Loucy (cell line): ENCODE measurements around the gene ALKBH6.
A peak's percentile ranks its signal among the peaks of the same experiment; 100 is the strongest.

Experiments
- H2AFZ ChIP-seq: fragments of 200-600 bp; sonication (generic); 2 replicates; pipeline ENCODE4 v1.6.0; 2016; ENCODE audit warnings: antibody characterized with exemption, mild to moderate bottlenecking, low read length, moderate library complexity
- H3F3A ChIP-seq: fragments of 200-600 bp; 2 replicates; pipeline ENCODE4 v1.6.0; 2016; ENCODE audit warnings: antibody characterized with exemption, low read depth, mild to moderate bottlenecking
- H3K27me3 ChIP-seq: fragments of 200-600 bp; sonication (generic); 2 replicates; pipeline ENCODE4 v1.6.1; 2014; ENCODE audit warnings: low read length, mild to moderate bottlenecking; ENCODE audit not compliant: insufficient read depth, poor library complexity, severe bottlenecking
- H3K36me3 ChIP-seq: fragments of 200-600 bp; sonication (generic); 2 replicates; pipeline ENCODE4 v1.6.1; 2016; ENCODE audit warnings: low read length; ENCODE audit not compliant: insufficient read depth
- H3K4me1 ChIP-seq: fragments of 200-600 bp; sonication (generic); 2 replicates; pipeline ENCODE4 v1.5.1; 2014; ENCODE audit warnings: low read length, mild to moderate bottlenecking; ENCODE audit not compliant: insufficient read depth, poor library complexity, severe bottlenecking
- H3K4me2 ChIP-seq: fragments of 200-600 bp; sonication (generic); 2 replicates; pipeline ENCODE4 v1.6.0; 2014; ENCODE audit warnings: antibody characterized with exemption, low read length, low read depth, mild to moderate bottlenecking; ENCODE audit not compliant: poor library complexity, severe bottlenecking
- H3K4me3 ChIP-seq: fragments of 200-600 bp; sonication (generic); 2 replicates; pipeline ENCODE4 v1.5.1; 2014; ENCODE audit warnings: low read length, mild to moderate bottlenecking, mixed read lengths; ENCODE audit not compliant: poor library complexity, severe bottlenecking
- H3K79me2 ChIP-seq: fragments of 200-600 bp; sonication (generic); 2 replicates; pipeline ENCODE4 v1.6.1; 2014; ENCODE audit warnings: low read length; ENCODE audit not compliant: insufficient read depth
- H3K9ac ChIP-seq: fragments of 200-600 bp; sonication (generic); 2 replicates; pipeline ENCODE4 v1.6.0; 2014; ENCODE audit warnings: mild to moderate bottlenecking, low read depth, low read length, moderate library complexity; ENCODE audit not compliant: poor library complexity, severe bottlenecking
- H3K9me2 ChIP-seq: fragments of 200-600 bp; sonication (generic); replicated peaks from 2 replicates; pipeline ENCODE4 v1.6.1; 2016; ENCODE audit warnings: low read depth, low read length, mixed read lengths
- H3K9me3 ChIP-seq: fragments of 200-600 bp; sonication (generic); 2 replicates; pipeline ENCODE4 v1.6.1; 2014; ENCODE audit warnings: mild to moderate bottlenecking, antibody characterized with exemption, low read length, low read depth; ENCODE audit not compliant: insufficient read depth
- H4K20me1 ChIP-seq: fragments of 200-600 bp; sonication (generic); 2 replicates; pipeline ENCODE4 v1.6.0; 2014; ENCODE audit warnings: antibody characterized with exemption, low read length, mild to moderate bottlenecking; ENCODE audit not compliant: insufficient read depth, poor library complexity, severe bottlenecking
- EZH2phosphoT487 ChIP-seq: fragments of 200-600 bp; IDR thresholded peaks from 2 replicates; pipeline ENCODE4 v1.6.1; 2018; ENCODE audit warnings: antibody characterized with exemption, mild to moderate bottlenecking, moderate library complexity, borderline replicate concordance
- TF ChIP-seq, protein P1 (sequence below): fragments of 200-600 bp; sonication (generic); conservative IDR thresholded peaks from 2 replicates; pipeline ENCODE4 v1.5.1; 2014; ENCODE audit warnings: mild to moderate bottlenecking, antibody characterized with exemption, low read length

The ALKBH6 gene

DNA sequence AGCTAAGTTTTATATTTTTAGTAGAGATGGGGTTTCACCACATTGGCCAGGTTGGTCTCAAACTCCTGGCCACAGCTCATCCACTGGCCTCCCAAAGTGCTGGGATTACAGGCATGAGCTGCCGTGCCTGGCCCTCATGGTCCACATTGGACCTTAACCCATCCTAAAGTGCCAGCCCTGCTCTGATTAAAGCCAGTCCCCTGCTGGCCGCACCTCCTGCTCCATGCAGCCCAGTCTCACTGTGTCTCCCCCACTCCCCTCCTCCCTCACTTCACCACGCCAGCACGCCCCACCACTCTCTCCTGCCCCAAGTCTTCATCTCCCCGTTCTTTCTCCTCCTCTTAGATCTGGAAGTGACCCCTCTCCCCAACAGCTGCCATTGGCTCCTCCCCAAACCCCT, 35.7 kb downstream of the ALKBH6 start:
- no peaks in the 10 kb centered on the region for H3K79me2 ChIP-seq
- no peaks in the 10 kb centered on the region for H3K27me3 ChIP-seq
- H3K9me3 ChIP-seq, result no peaks in the 10 kb centered on the region
- H3K9ac ChIP-seq, result no peak overlapping the region
- no peak overlapping the region for H3K4me3 ChIP-seq
- no peaks in the 10 kb centered on the region for H4K20me1 ChIP-seq
- no peaks in the 10 kb centered on the region for H3K9me2 ChIP-seq
- no peaks in the 10 kb centered on the region for H3F3A ChIP-seq
- no peaks in the 10 kb centered on the region for H3K36me3 ChIP-seq
- no peak overlapping the region for H2AFZ ChIP-seq
- H3K4me1 ChIP-seq, result no peaks in the 10 kb centered on the region
- TF ChIP-seq, protein P1, sequence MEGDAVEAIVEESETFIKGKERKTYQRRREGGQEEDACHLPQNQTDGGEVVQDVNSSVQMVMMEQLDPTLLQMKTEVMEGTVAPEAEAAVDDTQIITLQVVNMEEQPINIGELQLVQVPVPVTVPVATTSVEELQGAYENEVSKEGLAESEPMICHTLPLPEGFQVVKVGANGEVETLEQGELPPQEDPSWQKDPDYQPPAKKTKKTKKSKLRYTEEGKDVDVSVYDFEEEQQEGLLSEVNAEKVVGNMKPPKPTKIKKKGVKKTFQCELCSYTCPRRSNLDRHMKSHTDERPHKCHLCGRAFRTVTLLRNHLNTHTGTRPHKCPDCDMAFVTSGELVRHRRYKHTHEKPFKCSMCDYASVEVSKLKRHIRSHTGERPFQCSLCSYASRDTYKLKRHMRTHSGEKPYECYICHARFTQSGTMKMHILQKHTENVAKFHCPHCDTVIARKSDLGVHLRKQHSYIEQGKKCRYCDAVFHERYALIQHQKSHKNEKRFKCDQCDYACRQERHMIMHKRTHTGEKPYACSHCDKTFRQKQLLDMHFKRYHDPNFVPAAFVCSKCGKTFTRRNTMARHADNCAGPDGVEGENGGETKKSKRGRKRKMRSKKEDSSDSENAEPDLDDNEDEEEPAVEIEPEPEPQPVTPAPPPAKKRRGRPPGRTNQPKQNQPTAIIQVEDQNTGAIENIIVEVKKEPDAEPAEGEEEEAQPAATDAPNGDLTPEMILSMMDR, result no peak
- no peak for TF ChIP-seq EZH2phosphoT487
- no peak overlapping the region for H3K4me2 ChIP-seq

DNA sequence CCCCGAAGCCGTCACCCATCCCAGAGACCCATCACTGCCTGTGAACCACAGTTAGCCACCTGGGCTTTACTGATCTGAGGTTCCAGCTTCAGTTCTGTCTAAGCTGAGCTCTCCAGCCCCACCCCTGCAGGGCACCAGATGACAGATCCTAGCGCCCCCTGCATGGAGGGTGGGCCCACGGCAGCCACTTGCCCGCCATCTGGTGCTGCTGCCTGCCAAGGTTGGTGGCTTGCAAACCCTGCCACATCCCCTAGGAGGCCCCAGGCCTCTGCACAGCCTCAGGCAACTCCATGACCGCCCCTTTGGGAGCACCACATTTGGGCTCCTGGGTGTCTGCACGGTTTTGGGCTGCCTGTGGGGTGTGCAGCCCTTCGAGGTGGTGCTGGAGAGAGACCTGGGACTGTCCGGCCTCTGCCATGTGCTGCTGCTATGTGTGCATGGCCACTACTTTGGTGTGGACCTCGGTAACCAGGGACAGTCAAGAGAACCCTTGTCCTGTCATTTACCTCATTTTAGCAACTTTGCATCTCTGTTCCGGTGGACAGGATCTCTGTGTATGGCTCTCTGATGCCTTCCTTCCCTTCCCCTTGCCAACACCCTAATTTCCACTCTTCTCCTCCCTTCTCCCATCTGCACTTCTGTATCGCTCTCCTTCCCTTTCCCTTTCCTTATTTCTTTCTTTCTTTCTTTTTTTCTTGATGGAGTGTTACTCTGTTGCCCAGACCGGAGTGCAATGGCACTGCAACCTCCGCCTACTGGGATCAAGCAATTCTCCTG, 36.4 kb downstream of the ALKBH6 start:
- no peaks in the 10 kb centered on the region for H3K4me1 ChIP-seq
- no peaks in the 10 kb centered on the region for H3F3A ChIP-seq
- H3K79me2 ChIP-seq, result no peaks in the 10 kb centered on the region
- H3K4me2 ChIP-seq, result no peak overlapping the region
- no peaks in the 10 kb centered on the region for H3K9me2 ChIP-seq
- no peak overlapping the region for H2AFZ ChIP-seq
- no peak overlapping the region for H3K9ac ChIP-seq
- no peaks in the 10 kb centered on the region for H4K20me1 ChIP-seq
- no peaks in the 10 kb centered on the region for H3K27me3 ChIP-seq
- no peaks in the 10 kb centered on the region for H3K9me3 ChIP-seq
- H3K4me3 ChIP-seq, result no peak overlapping the region
- H3K36me3 ChIP-seq, result no peaks in the 10 kb centered on the region
- no peak for TF ChIP-seq EZH2phosphoT487
- TF ChIP-seq, protein P1, result peak; percentile 71

DNA sequence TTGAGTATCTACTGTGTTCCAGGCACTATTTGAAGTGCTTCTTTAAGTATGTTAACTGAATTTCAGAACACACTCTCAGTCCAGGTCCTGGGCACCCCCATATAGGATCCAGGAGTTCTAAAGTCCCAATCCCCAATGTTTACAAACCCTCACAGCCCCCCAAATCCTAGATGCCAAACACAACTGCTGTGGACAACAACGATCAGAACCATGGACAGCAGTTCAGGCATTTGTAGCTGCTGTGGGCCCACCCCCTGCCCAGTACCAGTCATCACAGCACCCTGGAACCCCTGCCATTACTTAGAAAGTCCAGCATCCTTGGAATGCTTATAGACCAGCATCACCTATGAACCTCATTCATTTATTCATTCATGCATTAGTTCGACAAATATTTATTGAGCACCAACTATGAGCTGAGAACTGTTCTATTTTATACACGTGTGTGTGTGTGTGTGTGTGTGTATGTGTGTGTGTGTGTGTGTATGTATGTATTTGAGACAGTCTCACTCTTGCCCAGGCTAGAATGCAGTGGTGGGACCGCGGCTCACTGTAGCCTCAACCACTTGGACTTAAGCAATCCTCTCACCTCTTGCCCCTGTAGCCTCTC, 38.3 kb downstream of the ALKBH6 start:
- Histone ChIP-seq H3K9me3 (no peaks in the 10 kb centered on the region), H3F3A (no peaks in the 10 kb centered on the region), H3K79me2 (no peaks in the 10 kb centered on the region), H3K4me3 (no peak overlapping the region), H3K9me2 (no peaks in the 10 kb centered on the region), H3K4me2 (no peak overlapping the region), H2AFZ (no peak overlapping the region), H4K20me1 (no peaks in the 10 kb centered on the region), H3K27me3 (no peaks in the 10 kb centered on the region), H3K36me3 (no peaks in the 10 kb centered on the region), H3K9ac (no peak overlapping the region), H3K4me1 (no peaks in the 10 kb centered on the region)
- TF ChIP-seq, protein P1, result no peak
- no peak for TF ChIP-seq EZH2phosphoT487
